GM23248 (cell line): Measurements from ENCODE around the gene TRPM1. TPM values are rescaled to one million over a fixed set of nuclear protein-coding genes. Genes with fewer than 3 reads are reported as not detected.
"Not testable (repeated sequence)": the region's sequence is repeated elsewhere in the genome, so short reads cannot be mapped to it uniquely, and the experiment has no call there.

Source experiments
- DNase-seq: peaks from one replicate; pipeline ENCODE4 v3.0.0-alpha.2; 2015
- H2AFZ ChIP-seq: fragments of 200-600 bp; sonication (generic); 2 replicates; pipeline ENCODE4 v1.6.1; 2016; ENCODE audit warnings: antibody characterized with exemption
- H3F3A ChIP-seq: fragments of 200-600 bp; sonication (generic); 2 replicates; pipeline ENCODE4 v1.6.1; 2016; ENCODE audit warnings: mild to moderate bottlenecking, antibody characterized with exemption, mixed run types; ENCODE audit not compliant: insufficient read depth
- H3K27ac ChIP-seq: fragments of 200-600 bp; sonication (generic); 2 replicates; pipeline ENCODE4 v1.5.1; 2016; ENCODE audit warnings: mild to moderate bottlenecking
- H3K27me3 ChIP-seq: fragments of 200-600 bp; sonication (generic); replicated peaks from 2 replicates; pipeline ENCODE4 v1.6.1; 2016; ENCODE audit warnings: mild to moderate bottlenecking; ENCODE audit not compliant: insufficient read depth
- H3K36me3 ChIP-seq: fragments of 200-600 bp; sonication (generic); 2 replicates; pipeline ENCODE4 v1.6.1; 2016; ENCODE audit warnings: low read depth, mild to moderate bottlenecking
- H3K4me1 ChIP-seq: fragments of 200-600 bp; sonication (generic); 2 replicates; pipeline ENCODE4 v1.6.1; 2016; ENCODE audit warnings: mild to moderate bottlenecking; ENCODE audit not compliant: insufficient read depth
- H3K4me2 ChIP-seq: fragments of 200-600 bp; sonication (generic); one replicate; pipeline ENCODE4 v1.6.1; 2016; ENCODE audit warnings: mild to moderate bottlenecking; ENCODE audit not compliant: unreplicated experiment
- H3K4me3 ChIP-seq: fragments of 200-600 bp; sonication (generic); 2 replicates; pipeline ENCODE4 v1.5.1; 2016; ENCODE audit warnings: mild to moderate bottlenecking
- H3K79me2 ChIP-seq: fragments of 200-600 bp; sonication (generic); 2 replicates; pipeline ENCODE4 v1.6.1; 2016; ENCODE audit warnings: mild to moderate bottlenecking; ENCODE audit not compliant: insufficient read depth
- H3K9ac ChIP-seq: fragments of 200-600 bp; sonication (generic); 2 replicates; pipeline ENCODE4 v1.6.1; 2016; ENCODE audit warnings: mild to moderate bottlenecking
- H3K9me2 ChIP-seq: fragments of 200-600 bp; sonication (generic); 2 replicates; pipeline ENCODE4 v1.6.1; 2016; ENCODE audit warnings: mixed run types, mild to moderate bottlenecking, moderate library complexity; ENCODE audit not compliant: insufficient read depth
- H3K9me3 ChIP-seq: fragments of 200-600 bp; sonication (generic); one replicate; pipeline ENCODE4 v1.6.1; 2017; ENCODE audit warnings: low read depth
- H4K20me1 ChIP-seq: fragments of 200-600 bp; sonication (generic); 2 replicates; pipeline ENCODE4 v1.6.0; 2016; ENCODE audit not compliant: insufficient read depth
- EZH2 ChIP-seq: fragments of 200-600 bp; sonication (generic); IDR thresholded peaks from 2 replicates; pipeline ENCODE4 v1.6.1; 2018; ENCODE audit warnings: antibody characterized with exemption, mild to moderate bottlenecking; ENCODE audit not compliant: insufficient read depth, poor library complexity, severe bottlenecking
- EZH2phosphoT487 ChIP-seq: fragments of 200-600 bp; sonication (generic); IDR thresholded peaks from 2 replicates; pipeline ENCODE4 v1.6.1; 2018; ENCODE audit warnings: antibody characterized with exemption, moderate library complexity, mild to moderate bottlenecking, low read depth; ENCODE audit not compliant: insufficient read depth
- WGBS, 2 experiments: methylation state at CpG; one replicate each; pipeline ENCODE4 v1.1.6; 2015 to 2017; ENCODE audit warnings: low lambda C conversion rate in 2 of 2, low coverage in 1 of 2; ENCODE audit errors: missing lambda C conversion rate in 2 of 2; 5-methylcytosine and 5-hydroxymethylcytosine counted together
- in situ Hi-C: fragments of 300-500 bp; cut with MboI; formaldehyde crosslinking; loops from 2 replicates; pipeline ENCODE4 v1.15.0; 2020
- polyA plus RNA-seq: library from polyadenylated mRNA; unstranded; fragments of >200 nt; fragmentation: Nextera tagmentation; extraction: Ambion mirVana; gene quantifications from 2 replicates; pipeline ENCODE4 v1.2.1, GENCODE V29; 2016
- total RNA-seq: library from RNA; depleted of rRNA; stranded (reverse); fragments of >200 nt; shearing (Covaris generic); gene quantifications from 2 replicates; pipeline ENCODE4 v1.2.3, GENCODE V29; 2014

The TRPM1 gene
- total and polyA plus RNA-seq, 2 experiments from 2014 or later, result not detected

DNA sequence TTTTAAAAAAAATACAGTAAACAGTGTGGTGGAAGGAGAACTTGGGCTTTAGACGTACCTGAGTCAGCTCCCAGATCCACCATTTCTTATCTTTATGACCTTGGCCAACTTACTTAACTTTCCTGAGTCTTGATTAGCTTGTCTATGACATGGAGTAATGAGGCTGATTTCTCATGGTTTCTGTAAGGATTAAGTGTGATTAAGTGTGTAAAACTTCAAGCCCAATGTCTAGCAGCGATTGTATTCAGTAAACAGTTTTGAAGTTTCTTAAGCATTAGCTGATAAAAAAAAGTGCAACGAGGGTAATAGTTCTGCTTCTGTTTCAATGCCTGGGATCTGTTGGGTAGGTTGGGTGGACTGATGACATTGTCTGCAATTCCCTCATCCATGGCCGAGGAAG is 10.8 kb downstream of the TRPM1 start:
- Histone ChIP-seq H3K79me2 (no peaks in the 10 kb centered on the region), H3K4me2 (no peak overlapping the region), H3K9me3 (no peaks in the 10 kb centered on the region), H3K4me3 (no peak overlapping the region), H3K9me2 (no peaks in the 10 kb centered on the region), H3K36me3 (no peaks in the 10 kb centered on the region), H4K20me1 (no peaks in the 10 kb centered on the region), H3F3A (no peaks in the 10 kb centered on the region), H2AFZ (no peak overlapping the region), H3K9ac (no peak overlapping the region), H3K27me3 (no peaks in the 10 kb centered on the region), H3K4me1 (no peaks in the 10 kb centered on the region), H3K27ac (no peak overlapping the region)
- in situ Hi-C loops, result no loop called here
- 59 to 66% methylated on average over 4 of the region's 4 CpGs for WGBS, 2 experiments
- TF ChIP-seq EZH2, result no peak
- TF ChIP-seq EZH2phosphoT487, result no peak
- DNase-seq, result no peak

- WGBS, 2 experiments, result 74 to 76% methylated on average over 18 of the region's 18 CpGs
- TF ChIP-seq EZH2phosphoT487 (no peak), EZH2 (no peak)
- in situ Hi-C loops, result no loop called here
These were observed 12.0 kb downstream of the TRPM1 start for GRCh38 chr15:31089368-31090047.

GRCh38 chr15:31088672-31089367 is 12.7 kb downstream of the TRPM1 start:
- WGBS, 2 experiments, result 77 to 81% methylated on average over 21 of the region's 21 CpGs
- no peak for DNase-seq
- Histone ChIP-seq H3K4me1 (no peaks in the 10 kb centered on the region), H3K27ac (no peak overlapping the region), H3K27me3 (no peaks in the 10 kb centered on the region; the same call in 1 of the 2 replicates), H3K9me3 (no peaks in the 10 kb centered on the region), H3K4me3 (no peak overlapping the region), H2AFZ (no peak overlapping the region), H3K4me2 (no peak overlapping the region), H4K20me1 (no peaks in the 10 kb centered on the region), H3K79me2 (no peaks in the 10 kb centered on the region), H3K9me2 (no peaks in the 10 kb centered on the region), H3F3A (no peaks in the 10 kb centered on the region), H3K9ac (no peak overlapping the region), H3K36me3 (no peaks in the 10 kb centered on the region)
- TF ChIP-seq EZH2 (no peak), EZH2phosphoT487 (no peak)
- in situ Hi-C loops, result no loop called here

More at GRCh38 chr15:31089368-31090047, 12.0 kb downstream of the TRPM1 start:
- no peaks in the 10 kb centered on the region for H3K79me2 ChIP-seq
- H3K9me2 ChIP-seq, result no peaks in the 10 kb centered on the region
- no peak overlapping the region for H3K4me2 ChIP-seq
- H3K36me3 ChIP-seq, result no peaks in the 10 kb centered on the region
- no peak overlapping the region for H2AFZ ChIP-seq
- H4K20me1 ChIP-seq, result no peaks in the 10 kb centered on the region
- no peak for DNase-seq
- no peak overlapping the region for H3K9ac ChIP-seq
- no peak overlapping the region for H3K4me3 ChIP-seq
- H3K27me3 ChIP-seq, result no peaks in the 10 kb centered on the region; the same call in 1 of the 2 replicates
- no peak overlapping the region for H3K27ac ChIP-seq
- no peaks in the 10 kb centered on the region for H3F3A ChIP-seq
- H3K9me3 ChIP-seq, result no peaks in the 10 kb centered on the region
- H3K4me1 ChIP-seq, result no peaks in the 10 kb centered on the region

- H3K27me3 ChIP-seq, H3K4me3 ChIP-seq, H3K36me3 ChIP-seq, H3K9me3 ChIP-seq, H3F3A ChIP-seq, H3K9ac ChIP-seq, in situ Hi-C loops, H3K27ac ChIP-seq, H3K9me2 ChIP-seq, H4K20me1 ChIP-seq, H3K4me2 ChIP-seq, H3K79me2 ChIP-seq, H2AFZ ChIP-seq, H3K4me1 ChIP-seq, DNase-seq: not testable (repeated sequence)
- WGBS, 2 experiments, result 69 to 72% methylated on average over 8 of the region's 8 CpGs
These were observed 13.5 kb downstream of the TRPM1 start for GRCh38 chr15:31088041-31088440.
